GM10248 (cell line): ENCODE data around the gene TBC1D2B.
A peak's percentile ranks its signal among the peaks of the same experiment; 100 is the strongest.

ENCODE experiments used
- CTCF ChIA-PET: fragments of 300-600 bp; sonication (Branson Sonifier 250); formaldehyde crosslinking; extraction: SDS; loops from one replicate; lab custom pipeline; 2021; ENCODE audit warnings: antibody characterized with exemption; lab: Yijun Ruan, JAX
- POLR2A ChIA-PET: fragments of 350-650 bp; sonication (Branson Sonifier 250); formaldehyde crosslinking; extraction: SDS; loops from one replicate; lab custom pipeline; 2020; ENCODE audit warnings: antibody characterized with exemption; lab: Yijun Ruan, JAX
- DNase-seq: peaks from one replicate; pipeline ENCODE4 v3.0.0; 2012; ENCODE audit errors: extremely low spot score
- TF ChIP-seq, protein P1 (sequence below): IDR thresholded peaks from 2 replicates; pipeline ENCODE4 v1.5.1; 2012; ENCODE audit warnings: mild to moderate bottlenecking, low read depth; ENCODE audit errors: extremely low read depth, missing control alignments, control extremely low read depth

The TBC1D2B gene

DNA sequence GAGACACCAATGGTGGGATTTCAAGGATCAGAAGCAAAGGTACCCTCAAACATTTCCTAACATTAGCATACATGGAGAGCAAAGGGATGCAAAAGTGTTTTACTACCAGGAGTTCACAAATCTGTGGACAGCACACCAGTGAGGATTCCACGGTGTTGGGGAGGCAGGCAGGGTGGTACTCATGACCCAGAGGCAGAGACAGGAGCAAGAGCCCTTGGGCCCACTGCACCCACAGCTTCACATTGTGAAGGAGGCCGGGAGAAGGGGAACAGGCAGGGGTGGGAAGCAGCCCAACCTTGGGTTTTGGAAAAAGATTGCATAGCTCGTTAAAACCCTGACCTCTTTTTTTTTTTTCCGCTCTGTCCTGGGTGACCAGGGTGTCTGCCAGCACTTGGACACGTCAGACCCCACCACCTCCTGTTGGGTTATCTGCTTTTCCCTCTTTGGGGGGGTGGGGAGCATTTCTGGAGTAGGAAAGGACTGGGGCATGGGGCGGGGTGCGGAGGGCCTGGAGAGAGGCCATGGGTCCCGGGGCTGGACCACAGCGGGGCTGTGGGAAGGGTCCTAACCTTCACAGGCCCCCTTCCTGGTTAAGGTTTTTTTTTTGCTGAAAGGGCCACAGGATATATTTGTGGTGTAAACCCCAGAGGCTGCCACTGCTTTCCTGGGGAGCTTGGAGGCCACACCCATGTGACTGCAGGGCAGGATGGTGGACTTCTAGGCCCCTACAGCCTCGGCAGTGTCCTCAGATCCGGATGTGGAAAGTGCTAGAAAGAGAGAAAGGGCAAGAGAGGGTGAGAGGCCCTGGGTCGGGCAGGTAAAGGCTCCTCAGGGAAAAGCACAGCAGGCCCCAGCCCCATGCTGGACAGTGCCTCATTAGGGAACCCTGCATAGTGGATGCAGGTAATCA is 27.3 kb upstream of the TBC1D2B start:
- DNase-seq: no peak
- POLR2A ChIA-PET: no interaction called here
- TF ChIP-seq, protein P1, sequence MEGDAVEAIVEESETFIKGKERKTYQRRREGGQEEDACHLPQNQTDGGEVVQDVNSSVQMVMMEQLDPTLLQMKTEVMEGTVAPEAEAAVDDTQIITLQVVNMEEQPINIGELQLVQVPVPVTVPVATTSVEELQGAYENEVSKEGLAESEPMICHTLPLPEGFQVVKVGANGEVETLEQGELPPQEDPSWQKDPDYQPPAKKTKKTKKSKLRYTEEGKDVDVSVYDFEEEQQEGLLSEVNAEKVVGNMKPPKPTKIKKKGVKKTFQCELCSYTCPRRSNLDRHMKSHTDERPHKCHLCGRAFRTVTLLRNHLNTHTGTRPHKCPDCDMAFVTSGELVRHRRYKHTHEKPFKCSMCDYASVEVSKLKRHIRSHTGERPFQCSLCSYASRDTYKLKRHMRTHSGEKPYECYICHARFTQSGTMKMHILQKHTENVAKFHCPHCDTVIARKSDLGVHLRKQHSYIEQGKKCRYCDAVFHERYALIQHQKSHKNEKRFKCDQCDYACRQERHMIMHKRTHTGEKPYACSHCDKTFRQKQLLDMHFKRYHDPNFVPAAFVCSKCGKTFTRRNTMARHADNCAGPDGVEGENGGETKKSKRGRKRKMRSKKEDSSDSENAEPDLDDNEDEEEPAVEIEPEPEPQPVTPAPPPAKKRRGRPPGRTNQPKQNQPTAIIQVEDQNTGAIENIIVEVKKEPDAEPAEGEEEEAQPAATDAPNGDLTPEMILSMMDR: no peak
- CTCF ChIA-PET: interaction anchor here (0.7 to 10.7 kb wide), 6 partner anchors 7 to 145 kb away, joined by 4 to 141 read pairs (median 13); no protein-coding TSS in a partner anchor

DNA sequence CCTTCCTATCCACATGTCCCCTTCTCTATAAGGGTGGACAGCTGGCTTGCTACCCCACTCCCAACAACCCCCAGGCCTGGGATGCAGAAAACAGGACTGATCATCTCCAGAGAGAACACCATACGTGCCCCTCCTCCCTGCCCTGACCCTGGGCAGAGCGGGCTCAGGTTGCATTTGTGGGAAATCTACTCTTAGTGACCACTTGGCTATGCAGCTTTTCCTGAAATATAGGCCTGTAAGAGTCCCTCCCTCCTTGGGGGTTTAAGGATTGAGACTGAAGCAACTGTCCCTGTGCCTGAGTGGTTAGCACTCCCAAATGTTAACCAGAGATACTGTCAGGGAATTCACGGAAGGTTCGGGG is 26.6 kb upstream of the TBC1D2B start:
- TF ChIP-seq, protein P1: no peak
- DNase-seq: no peak
- ChIA-PET CTCF (interaction anchor here (0.8 to 4.5 kb wide), 6 partner anchors 7 to 194 kb away, joined by 3 to 21 read pairs (median 9); no protein-coding TSS in a partner anchor), POLR2A (no interaction called here)

DNA sequence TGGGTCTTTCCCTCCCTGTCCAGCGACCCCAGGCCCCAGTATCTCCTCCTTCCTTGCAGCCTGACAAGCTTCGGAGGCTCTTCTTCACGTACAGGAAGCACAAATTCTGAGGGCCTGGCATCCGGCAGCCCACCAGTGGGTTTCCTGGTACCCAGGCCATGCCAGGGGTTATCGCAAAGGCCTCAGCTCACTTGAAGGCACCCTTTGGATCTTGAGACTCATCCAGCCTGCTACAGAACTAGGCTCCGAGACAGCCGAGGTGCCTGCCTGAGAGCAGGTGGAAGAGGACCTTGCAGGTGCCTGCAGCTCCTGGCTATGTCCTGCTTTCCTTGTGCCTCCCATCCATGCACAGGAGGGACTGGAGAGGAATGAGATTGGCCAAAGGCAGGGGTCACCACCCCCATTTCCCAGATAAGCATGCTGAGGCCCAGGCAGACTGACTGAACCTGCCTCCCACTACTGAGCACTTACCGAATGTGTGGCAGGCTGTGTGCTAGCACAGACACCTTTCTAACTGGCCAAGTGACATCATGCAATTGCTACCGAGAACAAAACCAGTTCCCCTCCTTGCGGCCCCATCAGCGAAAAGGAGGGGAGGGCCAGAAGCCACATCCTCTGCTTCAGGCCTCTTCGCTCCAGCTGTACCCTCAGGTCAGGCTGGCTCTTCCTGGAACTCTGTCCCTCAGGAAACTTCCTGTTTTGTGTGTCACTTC is 26.1 kb upstream of the TBC1D2B start:
- CTCF ChIA-PET: interaction anchor here (0.8 to 4.5 kb wide), 7 partner anchors 8 to 193 kb away, joined by 3 to 21 read pairs (median 6); no protein-coding TSS in a partner anchor
- peak; percentile 90 for DNase-seq
- POLR2A ChIA-PET: no interaction called here
- TF ChIP-seq, protein P1: no peak

DNA sequence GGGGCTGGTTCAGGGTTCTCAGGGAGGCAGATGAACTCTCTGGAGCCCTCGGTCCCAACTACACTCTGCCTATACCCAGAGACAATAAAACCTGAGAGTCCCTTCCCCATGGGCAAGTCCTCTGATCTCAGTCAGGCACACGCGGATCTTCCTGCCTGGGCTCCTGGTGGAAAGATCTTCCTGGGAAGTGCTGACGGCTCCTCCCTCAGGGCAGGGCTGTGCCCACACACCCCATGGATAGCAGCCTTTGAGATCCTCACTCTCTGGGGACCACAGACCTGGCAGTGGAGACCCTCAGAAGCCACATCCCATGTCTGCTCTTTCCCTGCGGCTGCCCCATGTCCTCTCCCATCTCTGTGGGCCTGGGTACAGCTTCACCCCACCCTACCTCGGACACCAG is 25.2 kb upstream of the TBC1D2B start:
- TF ChIP-seq, protein P1: no peak
- CTCF ChIA-PET: interaction anchor here (1.0 to 4.5 kb wide), 5 partner anchors 9 to 93 kb away, joined by 3 to 21 read pairs (median 6); no protein-coding TSS in a partner anchor
- DNase-seq: no peak
- POLR2A ChIA-PET: no interaction called here

DNA sequence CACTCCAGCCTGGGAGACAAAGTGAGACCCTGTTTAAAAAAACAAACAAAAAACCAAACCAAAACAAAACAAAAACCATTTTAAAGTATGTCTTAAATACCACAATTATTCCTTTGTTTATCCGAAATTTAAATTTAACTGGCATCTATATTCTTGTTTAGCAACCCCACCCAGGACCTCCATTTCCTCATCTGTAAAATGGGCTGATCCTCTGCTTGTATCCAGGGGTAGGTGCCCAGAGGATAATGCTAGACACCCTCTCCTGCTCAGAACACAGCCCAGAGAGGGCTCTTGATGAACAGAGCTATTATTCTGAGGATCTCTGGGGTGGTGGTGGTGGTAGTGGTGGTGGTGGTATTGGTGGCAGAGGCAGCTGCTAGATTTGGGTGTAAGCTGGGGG is 24.7 kb upstream of the TBC1D2B start:
- TF ChIP-seq, protein P1: no peak
- no peak for DNase-seq
- ChIA-PET CTCF (interaction anchor here (0.7 to 4.5 kb wide), 6 partner anchors 9 to 138 kb away, joined by 3 to 21 read pairs (median 6); no protein-coding TSS in a partner anchor), POLR2A (no interaction called here)
